Stimulated activated naive CD8-positive, alpha-beta T cell treated with anti-CD3 and anti-CD28 coated beads, Interleukin-15, amount 100 ng/mL, for 72 hours (primary cell): Measurements from ENCODE around the gene RGS7.
"Not testable (repeated sequence)": the region's sequence is repeated elsewhere in the genome, so short reads cannot be mapped to it uniquely, and the experiment has no call there.

Experiments used
- ATAC-seq: fragments of 150-1000 bp; cut with Tn5 transposase; 2 replicates; pipeline ENCODE4 v1.10.0; 2021; ENCODE audit warnings: mild to moderate bottlenecking, moderate library complexity
- DNase-seq, 2 donors: peaks; one replicate each; pipeline ENCODE4 v3.0.0; 2021 to 2022
- H3K27ac Mint-ChIP-seq, 2 donors: one replicate each; pipeline ENCODE4 v1.8.0; 2022; ENCODE audit warnings: mild to moderate bottlenecking in 2 of 2, mixed read lengths in 2 of 2, moderate library complexity in 2 of 2
- H3K27me3 Mint-ChIP-seq: one replicate; pipeline ENCODE4 v1.8.0; 2022; ENCODE audit warnings: mixed read lengths
- H3K4me1 Mint-ChIP-seq: one replicate; pipeline ENCODE4 v1.8.0; 2022; ENCODE audit warnings: mild to moderate bottlenecking, mixed read lengths
- H3K4me3 Mint-ChIP-seq, 2 donors: one replicate each; pipeline ENCODE4 v1.8.0; 2022; ENCODE audit warnings: mild to moderate bottlenecking in 2 of 2, mixed read lengths in 2 of 2, moderate library complexity in 1 of 2
- H3K9me3 Mint-ChIP-seq, 2 donors: one replicate each; pipeline ENCODE4 v1.8.0; 2022; ENCODE audit warnings: mixed read lengths in 2 of 2

Gene RGS7

GRCh38 chr1:241165256-241165655, 191.7 kb downstream of the RGS7 start:
- H3K27ac Mint-ChIP-seq, DNase-seq, H3K4me3 Mint-ChIP-seq, H3K9me3 Mint-ChIP-seq, ATAC-seq, H3K27me3 Mint-ChIP-seq, H3K4me1 Mint-ChIP-seq: not testable (repeated sequence)

GRCh38 chr1:241163363-241163762, 193.6 kb downstream of the RGS7 start:
- Mint-ChIP-seq H3K4me1 (no peaks in the 10 kb centered on the region), H3K27me3 (no peaks in the 10 kb centered on the region), H3K27ac (no peak overlapping the region), H3K9me3 (peaks cover 6 to 12% of the 10 kb centered on the region in 2 donors), H3K4me3 (no peak overlapping the region)
- DNase-seq (no peak), ATAC-seq (no peak)

GRCh38 chr1:241161188-241161689, 195.8 kb downstream of the RGS7 start:
- DNase-seq: no peak
- H3K27ac Mint-ChIP-seq: no peak overlapping the region
- H3K9me3 Mint-ChIP-seq: peaks cover 8 to 12% of the 10 kb centered on the region in 2 donors
- no peaks in the 10 kb centered on the region for H3K4me1 Mint-ChIP-seq
- ATAC-seq: no peak
- H3K4me3 Mint-ChIP-seq: no peak overlapping the region
- no peaks in the 10 kb centered on the region for H3K27me3 Mint-ChIP-seq

- peaks cover 16% of the 10 kb centered on the region for H3K27me3 Mint-ChIP-seq
- H3K27ac Mint-ChIP-seq: no peak overlapping the region
- peaks cover 27 to 28% of the 10 kb centered on the region in 2 donors for H3K9me3 Mint-ChIP-seq
- no peak for DNase-seq
- no peak for ATAC-seq
- H3K4me3 Mint-ChIP-seq: no peak overlapping the region
- H3K4me1 Mint-ChIP-seq: no peaks in the 10 kb centered on the region
Observed at GRCh38 chr1:241157435-241157834, 199.6 kb downstream of the RGS7 start.

- DNase-seq (no peak), ATAC-seq (peak; percentile 18)
- H3K9me3 Mint-ChIP-seq: peaks cover 26 to 30% of the 10 kb centered on the region in 2 donors
- no peaks in the 10 kb centered on the region for H3K4me1 Mint-ChIP-seq
- no peak overlapping the region for H3K4me3 Mint-ChIP-seq
- peak overlapping the region in 1 of 2 donors; percentile 71 for H3K27ac Mint-ChIP-seq
- H3K27me3 Mint-ChIP-seq: peaks cover 16% of the 10 kb centered on the region
Observed at GRCh38 chr1:241156231-241156965, 200.6 kb downstream of the RGS7 start.

GRCh38 chr1:241145881-241146280, 211.1 kb downstream of the RGS7 start:
- ATAC-seq: no peak
- H3K9me3 Mint-ChIP-seq: peaks cover 9 to 11% of the 10 kb centered on the region in 2 donors
- peak overlapping the region in 1 of 2 donors; percentile 85 for H3K27ac Mint-ChIP-seq

GRCh38 chr1:241143765-241144442, 213.1 kb downstream of the RGS7 start:
- no peak overlapping the region for H3K27ac Mint-ChIP-seq
- DNase-seq: no peak
- ATAC-seq: no peak
- H3K9me3 Mint-ChIP-seq: peaks cover 9 to 11% of the 10 kb centered on the region in 2 donors
- H3K4me1 Mint-ChIP-seq: no peaks in the 10 kb centered on the region
- H3K27me3 Mint-ChIP-seq: no peaks in the 10 kb centered on the region
- H3K4me3 Mint-ChIP-seq: no peak overlapping the region

More at GRCh38 chr1:241145881-241146280, 211.1 kb downstream of the RGS7 start:
- H3K4me3 Mint-ChIP-seq: no peak overlapping the region
- no peak for DNase-seq
- H3K4me1 Mint-ChIP-seq: no peaks in the 10 kb centered on the region
- no peaks in the 10 kb centered on the region for H3K27me3 Mint-ChIP-seq

- no peaks in the 10 kb centered on the region for H3K27me3 Mint-ChIP-seq
- DNase-seq (no peak), ATAC-seq (no peak)
- peaks cover 9 to 11% of the 10 kb centered on the region in 2 donors for H3K9me3 Mint-ChIP-seq
- no peak overlapping the region for H3K4me3 Mint-ChIP-seq
- no peaks in the 10 kb centered on the region for H3K4me1 Mint-ChIP-seq
- no peak overlapping the region for H3K27ac Mint-ChIP-seq
Observed at GRCh38 chr1:241142493-241142892, 214.5 kb downstream of the RGS7 start.

GRCh38 chr1:241141646-241142045, 215.4 kb downstream of the RGS7 start:
- not testable (repeated sequence) for DNase-seq, H3K27me3 Mint-ChIP-seq, H3K4me3 Mint-ChIP-seq, H3K27ac Mint-ChIP-seq, ATAC-seq, H3K4me1 Mint-ChIP-seq
- peaks cover 9 to 11% of the 10 kb centered on the region in 2 donors for H3K9me3 Mint-ChIP-seq

- Mint-ChIP-seq H3K9me3 (peaks cover 9 to 11% of the 10 kb centered on the region in 2 donors), H3K27me3 (no peaks in the 10 kb centered on the region), H3K27ac (no peak overlapping the region), H3K4me3 (no peak overlapping the region), H3K4me1 (no peaks in the 10 kb centered on the region)
- no peak for DNase-seq
- ATAC-seq: no peak
Observed at GRCh38 chr1:241140670-241141069, 216.3 kb downstream of the RGS7 start.

- Mint-ChIP-seq H3K27ac (no peak overlapping the region), H3K9me3 (peaks cover 11 to 16% of the 10 kb centered on the region in 2 donors), H3K4me1 (no peaks in the 10 kb centered on the region), H3K27me3 (no peaks in the 10 kb centered on the region), H3K4me3 (no peak overlapping the region)
- DNase-seq: no peak
- no peak for ATAC-seq
Observed at GRCh38 chr1:241139047-241139446, 218.0 kb downstream of the RGS7 start.

- no peak overlapping the region for H3K4me3 Mint-ChIP-seq
- no peak overlapping the region for H3K27ac Mint-ChIP-seq
- peaks cover 11 to 22% of the 10 kb centered on the region in 2 donors for H3K9me3 Mint-ChIP-seq
- no peaks in the 10 kb centered on the region for H3K27me3 Mint-ChIP-seq
- no peaks in the 10 kb centered on the region for H3K4me1 Mint-ChIP-seq
- ATAC-seq: no peak
- DNase-seq: no peak
Observed at GRCh38 chr1:241138248-241138647, 218.8 kb downstream of the RGS7 start.

GRCh38 chr1:241136389-241136788, 220.6 kb downstream of the RGS7 start:
- H3K27ac Mint-ChIP-seq: no peak overlapping the region

GRCh38 chr1:241131636-241132194, 225.3 kb downstream of the RGS7 start:
- Mint-ChIP-seq H3K27ac (no peak overlapping the region), H3K27me3 (no peaks in the 10 kb centered on the region), H3K4me3 (no peak overlapping the region), H3K4me1 (no peaks in the 10 kb centered on the region), H3K9me3 (peaks cover 5 to 13% of the 10 kb centered on the region in 2 donors)
- DNase-seq: no peak
- no peak for ATAC-seq

More at GRCh38 chr1:241136389-241136788, 220.6 kb downstream of the RGS7 start:
- H3K9me3 Mint-ChIP-seq: peaks cover 5 to 13% of the 10 kb centered on the region in 2 donors
- no peak for ATAC-seq
- no peak overlapping the region for H3K4me3 Mint-ChIP-seq
- no peaks in the 10 kb centered on the region for H3K27me3 Mint-ChIP-seq
- no peaks in the 10 kb centered on the region for H3K4me1 Mint-ChIP-seq
- no peak for DNase-seq

- no peaks in the 10 kb centered on the region for H3K27me3 Mint-ChIP-seq
- H3K9me3 Mint-ChIP-seq: peaks cover 5 to 13% of the 10 kb centered on the region in 2 donors
- no peak overlapping the region for H3K4me3 Mint-ChIP-seq
- H3K4me1 Mint-ChIP-seq: no peaks in the 10 kb centered on the region
- no peak overlapping the region for H3K27ac Mint-ChIP-seq
- DNase-seq: no peak
- no peak for ATAC-seq
Observed at GRCh38 chr1:241130881-241131280, 226.1 kb downstream of the RGS7 start.
